CD8-positive, alpha-beta memory T cell (primary cell): ENCODE measurements around the gene NTNG1. TPM values are rescaled to one million over a fixed set of nuclear protein-coding genes. Genes with fewer than 3 reads are reported as not detected.

Experiments
- CTCF ChIA-PET: fragments of 350-600 bp; sonication (Branson Sonifier 250); formaldehyde crosslinking; loops from one replicate; lab custom pipeline; 2021; ENCODE audit warnings: antibody characterized with exemption; lab: Charles Lee
- POLR2A ChIA-PET: fragments of 350-600 bp; sonication (Branson Sonifier 250); formaldehyde crosslinking; loops from one replicate; lab custom pipeline; 2021; ENCODE audit warnings: antibody characterized with exemption; lab: Charles Lee
- DNase-seq, 5 donors: peaks; one replicate each; pipeline versions ENCODE4 v3.0.0 to v3.0.0-alpha.2; 2020 to 2022; ENCODE audit warnings: mixed read lengths in 1 of 5
- H3K27ac ChIP-seq: one replicate; pipeline ENCODE4 v1.7.0; 2013; ENCODE audit warnings: low read depth, mild to moderate bottlenecking, low read length, moderate library complexity
- H3K27me3 ChIP-seq: 2 replicates; pipeline ENCODE4 v1.7.0; 2013; ENCODE audit warnings: low read length, mild to moderate bottlenecking; ENCODE audit not compliant: insufficient read depth, poor library complexity, severe bottlenecking
- H3K36me3 ChIP-seq: 2 replicates; pipeline ENCODE4 v1.7.0; 2013; ENCODE audit warnings: mild to moderate bottlenecking, low read length, moderate library complexity; ENCODE audit not compliant: insufficient read depth
- H3K4me1 ChIP-seq: 2 replicates; pipeline ENCODE4 v1.7.0; 2013; ENCODE audit warnings: mild to moderate bottlenecking, low read length, moderate library complexity; ENCODE audit not compliant: insufficient read depth
- H3K4me3 ChIP-seq: 2 replicates; pipeline ENCODE4 v1.7.0; 2013; ENCODE audit warnings: mild to moderate bottlenecking, low read length
- H3K9me3 ChIP-seq: 2 replicates; pipeline ENCODE4 v1.7.0; 2013; ENCODE audit warnings: mild to moderate bottlenecking, low read length
- H3K27ac Mint-ChIP-seq, 8 donors: one replicate each; pipeline ENCODE4 v1.8.0; 2020 to 2021; ENCODE audit warnings: mixed read lengths in 8 of 8, mild to moderate bottlenecking in 6 of 8, inconsistent platforms in 3 of 8, moderate library complexity in 3 of 8
- H3K27me3 Mint-ChIP-seq, 2 donors: one replicate each; pipeline ENCODE4 v1.8.0; 2020 to 2021; ENCODE audit warnings: mixed read lengths in 2 of 2, mild to moderate bottlenecking in 1 of 2, moderate library complexity in 1 of 2
- H3K36me3 Mint-ChIP-seq, 3 donors: one replicate each; pipeline ENCODE4 v1.8.0; 2020 to 2021; ENCODE audit warnings: mixed read lengths in 3 of 3, inconsistent platforms in 1 of 3, mild to moderate bottlenecking in 1 of 3
- H3K4me1 Mint-ChIP-seq, 3 donors: one replicate each; pipeline ENCODE4 v1.8.0; 2020 to 2021; ENCODE audit warnings: mixed read lengths in 3 of 3, inconsistent platforms in 1 of 3, mild to moderate bottlenecking in 1 of 3
- H3K4me3 Mint-ChIP-seq, 7 donors: one replicate each; pipeline ENCODE4 v1.8.0; 2020 to 2021; ENCODE audit warnings: mixed read lengths in 7 of 7, mild to moderate bottlenecking in 6 of 7, moderate library complexity in 4 of 7, inconsistent platforms in 2 of 7
- H3K9me3 Mint-ChIP-seq, 5 donors: one replicate each; pipeline ENCODE4 v1.8.0; 2020 to 2022; ENCODE audit warnings: mixed read lengths in 5 of 5, mild to moderate bottlenecking in 3 of 5, moderate library complexity in 2 of 5, inconsistent platforms in 1 of 5
- polyA plus RNA-seq: library from polyadenylated mRNA; unstranded; fragments of 300-500 nt; fragmentation: Illumina TruSeq; gene quantifications from one replicate; pipeline ENCODE4 v1.2.3, GENCODE V29; 2021
- total RNA-seq, 2 experiments: library from RNA; stranded (reverse); gene quantifications; one replicate each; pipeline ENCODE4 v1.2.3, GENCODE V29; 2021

The NTNG1 gene
- total and polyA plus RNA-seq, 3 experiments from 2014 or later: not detected

DNA sequence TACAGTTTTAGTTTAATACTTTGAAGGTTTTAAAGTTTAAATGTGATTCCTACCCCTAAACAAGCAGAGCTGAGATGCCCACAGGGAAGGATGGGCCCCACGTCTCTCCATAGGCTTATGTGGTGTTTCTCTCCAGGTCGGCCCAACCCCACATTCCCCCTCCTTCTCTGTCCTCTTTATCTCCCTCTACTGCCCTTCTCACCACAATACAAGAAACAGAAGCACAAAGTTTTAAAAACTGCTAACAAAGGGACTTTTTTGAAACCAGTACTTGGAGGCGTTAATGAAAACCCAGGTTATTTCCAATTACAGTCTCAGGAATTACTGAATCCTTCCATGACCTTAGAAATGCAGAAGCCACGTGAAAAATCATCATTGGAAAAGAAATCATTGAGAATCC, 324.0 kb downstream of the NTNG1 start:
- POLR2A ChIA-PET: no interaction called here
- no peaks in the 10 kb centered on the region for H3K36me3 Mint-ChIP-seq
- H3K4me1 ChIP-seq: no peaks in the 10 kb centered on the region
- no peak overlapping the region for H3K27ac ChIP-seq
- peaks cover 11 to 12% of the 10 kb centered on the region in 2 donors for H3K27me3 Mint-ChIP-seq
- no peaks in the 10 kb centered on the region for H3K36me3 ChIP-seq
- CTCF ChIA-PET: no interaction called here
- H3K9me3 ChIP-seq: no peaks in the 10 kb centered on the region
- H3K4me1 Mint-ChIP-seq: no peaks in the 10 kb centered on the region
- no peak for DNase-seq
- H3K9me3 Mint-ChIP-seq: peaks cover 0 to 3% (median 0%) of the 10 kb centered on the region in 5 donors
- no peaks in the 10 kb centered on the region for H3K27me3 ChIP-seq
- no peak overlapping the region for H3K4me3 Mint-ChIP-seq
- H3K27ac Mint-ChIP-seq: no peak overlapping the region
- no peak overlapping the region for H3K4me3 ChIP-seq

DNA sequence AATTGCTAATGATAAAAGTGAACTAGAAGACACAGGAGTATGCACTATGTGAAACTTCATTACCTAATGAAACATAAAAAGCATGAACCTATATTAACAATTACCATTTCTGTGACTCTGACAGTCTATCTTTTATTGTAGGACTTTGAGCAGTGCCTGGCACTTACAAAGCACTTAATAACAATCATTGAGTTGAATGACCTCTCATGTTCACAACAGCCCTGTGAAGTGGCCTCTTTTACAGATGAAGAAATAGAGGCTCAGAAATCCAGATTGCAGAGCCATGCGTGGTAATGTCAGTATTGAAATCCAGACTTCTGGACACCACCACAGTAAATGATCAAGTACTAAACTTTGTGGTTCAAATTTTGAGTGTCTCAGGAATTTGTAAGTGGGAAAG, 326.4 kb downstream of the NTNG1 start:
- no peaks in the 10 kb centered on the region for H3K9me3 ChIP-seq
- no peaks in the 10 kb centered on the region for H3K27me3 ChIP-seq
- H3K36me3 Mint-ChIP-seq: no peaks in the 10 kb centered on the region
- H3K27me3 Mint-ChIP-seq: peaks cover 6 to 8% of the 10 kb centered on the region in 2 donors
- no peak overlapping the region for H3K27ac Mint-ChIP-seq
- H3K4me1 ChIP-seq: no peaks in the 10 kb centered on the region
- no peaks in the 10 kb centered on the region for H3K36me3 ChIP-seq
- DNase-seq: no peak
- no peak overlapping the region for H3K4me3 ChIP-seq
- H3K9me3 Mint-ChIP-seq: no peaks in the 10 kb centered on the region
- ChIA-PET CTCF (no interaction called here), POLR2A (no interaction called here)
- H3K4me3 Mint-ChIP-seq: no peak overlapping the region
- H3K27ac ChIP-seq: no peak overlapping the region
- no peaks in the 10 kb centered on the region for H3K4me1 Mint-ChIP-seq

DNA sequence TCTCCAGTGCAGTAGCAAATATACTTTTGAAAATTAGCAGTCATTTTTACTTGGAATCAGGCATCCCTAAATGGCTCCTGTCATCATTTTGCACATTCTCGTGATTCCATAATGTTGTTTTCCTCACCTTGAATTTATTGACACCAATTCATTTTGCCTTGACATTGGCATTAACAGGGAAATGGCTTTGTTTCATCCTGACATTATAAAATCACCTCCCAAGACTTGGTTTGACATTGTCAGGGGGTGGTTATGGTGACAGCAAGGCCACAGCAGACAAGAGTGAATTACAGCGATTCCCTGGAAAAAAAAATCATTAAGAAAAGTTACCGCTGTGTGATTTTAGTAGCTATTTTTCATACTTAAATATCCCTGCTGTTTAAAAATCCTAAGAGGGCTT, 327.0 kb downstream of the NTNG1 start:
- H3K9me3 ChIP-seq: no peaks in the 10 kb centered on the region
- DNase-seq: no peak
- Mint-ChIP-seq H3K27ac (no peak overlapping the region), H3K4me3 (no peak overlapping the region), H3K36me3 (no peaks in the 10 kb centered on the region), H3K9me3 (no peaks in the 10 kb centered on the region), H3K4me1 (no peaks in the 10 kb centered on the region), H3K27me3 (peaks cover 6% of the 10 kb centered on the region in 2 donors)
- H3K4me1 ChIP-seq: no peaks in the 10 kb centered on the region
- no peak overlapping the region for H3K4me3 ChIP-seq
- H3K36me3 ChIP-seq: no peaks in the 10 kb centered on the region
- no peak overlapping the region for H3K27ac ChIP-seq
- CTCF ChIA-PET: no interaction called here
- no peaks in the 10 kb centered on the region for H3K27me3 ChIP-seq
- POLR2A ChIA-PET: no interaction called here

DNA sequence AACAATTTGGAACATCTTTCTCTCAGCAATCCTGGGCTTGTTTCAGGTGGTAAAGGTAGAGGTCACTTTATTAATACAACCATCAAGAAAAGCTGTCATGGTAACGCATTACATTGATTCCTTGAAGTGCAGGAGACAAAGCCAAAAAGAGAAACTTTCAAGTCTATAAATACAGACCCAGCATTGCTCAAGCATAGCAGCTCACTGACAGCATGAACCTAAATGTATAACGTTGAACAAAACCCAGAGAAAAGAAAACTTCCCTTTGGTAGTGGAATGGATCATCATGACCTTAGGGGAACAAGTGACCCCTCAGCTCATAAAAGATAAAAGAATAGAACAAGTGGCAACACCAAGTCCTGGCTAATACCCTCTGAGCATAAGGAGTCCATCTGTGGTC, 332.2 kb downstream of the NTNG1 start:
- Histone ChIP-seq H3K27ac (no peak overlapping the region), H3K9me3 (no peaks in the 10 kb centered on the region), H3K27me3 (no peaks in the 10 kb centered on the region), H3K36me3 (no peaks in the 10 kb centered on the region), H3K4me3 (no peak overlapping the region), H3K4me1 (no peaks in the 10 kb centered on the region)
- no peak for DNase-seq
- CTCF ChIA-PET: no interaction called here
- Mint-ChIP-seq H3K27ac (no peak overlapping the region), H3K36me3 (no peaks in the 10 kb centered on the region), H3K27me3 (peaks cover 3 to 9% of the 10 kb centered on the region in 2 donors), H3K4me3 (no peak overlapping the region), H3K9me3 (no peaks in the 10 kb centered on the region), H3K4me1 (no peaks in the 10 kb centered on the region)
- POLR2A ChIA-PET: no interaction called here

DNA sequence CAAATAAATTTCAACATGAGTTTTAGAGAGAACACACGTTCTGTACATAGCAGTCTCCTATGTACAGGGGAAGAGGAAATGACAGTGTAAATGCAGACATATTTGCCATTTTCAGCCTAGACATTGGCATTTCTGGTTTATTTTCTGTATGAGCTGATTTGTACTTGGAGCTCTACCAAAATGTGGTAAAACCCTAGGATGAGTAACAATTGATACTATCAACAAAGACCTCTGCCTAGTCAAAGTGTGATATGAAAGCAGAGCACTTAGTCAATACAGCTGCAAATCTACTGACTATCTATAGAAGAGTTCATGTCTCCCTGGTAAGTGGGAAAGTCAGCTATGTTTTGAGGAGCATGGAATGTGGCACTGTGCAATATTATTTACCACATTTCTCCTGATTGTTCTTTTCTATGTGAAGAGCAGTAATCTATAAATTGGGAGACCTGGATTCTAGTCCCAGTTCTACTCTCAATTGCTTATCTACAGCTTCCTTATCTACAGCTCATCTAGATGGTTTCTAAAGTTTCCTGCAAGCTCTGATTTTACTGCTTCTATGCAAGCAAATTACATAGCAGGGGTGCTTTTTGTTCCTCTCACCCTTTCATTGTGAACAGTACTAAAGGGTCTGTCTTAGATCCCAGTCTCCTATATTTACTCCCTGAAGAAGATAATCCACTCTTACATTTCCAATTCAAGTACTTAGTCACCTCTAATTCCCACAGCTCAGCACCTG, 334.2 kb downstream of the NTNG1 start:
- ChIA-PET POLR2A (no interaction called here), CTCF (interaction anchor here (1.0 kb wide), 1 partner anchor 24 kb away, joined by 3 read pairs; no protein-coding TSS in a partner anchor)
- Mint-ChIP-seq H3K27me3 (peaks cover 4 to 13% of the 10 kb centered on the region in 2 donors), H3K9me3 (no peaks in the 10 kb centered on the region), H3K27ac (no peak overlapping the region), H3K4me3 (no peak overlapping the region), H3K36me3 (no peaks in the 10 kb centered on the region), H3K4me1 (no peaks in the 10 kb centered on the region)
- no peak for DNase-seq
- no peak overlapping the region for H3K27ac ChIP-seq
- H3K4me3 ChIP-seq: no peak overlapping the region
- no peaks in the 10 kb centered on the region for H3K4me1 ChIP-seq
- peaks cover 5% of the 10 kb centered on the region for H3K27me3 ChIP-seq
- H3K9me3 ChIP-seq: no peaks in the 10 kb centered on the region
- no peaks in the 10 kb centered on the region for H3K36me3 ChIP-seq

DNA sequence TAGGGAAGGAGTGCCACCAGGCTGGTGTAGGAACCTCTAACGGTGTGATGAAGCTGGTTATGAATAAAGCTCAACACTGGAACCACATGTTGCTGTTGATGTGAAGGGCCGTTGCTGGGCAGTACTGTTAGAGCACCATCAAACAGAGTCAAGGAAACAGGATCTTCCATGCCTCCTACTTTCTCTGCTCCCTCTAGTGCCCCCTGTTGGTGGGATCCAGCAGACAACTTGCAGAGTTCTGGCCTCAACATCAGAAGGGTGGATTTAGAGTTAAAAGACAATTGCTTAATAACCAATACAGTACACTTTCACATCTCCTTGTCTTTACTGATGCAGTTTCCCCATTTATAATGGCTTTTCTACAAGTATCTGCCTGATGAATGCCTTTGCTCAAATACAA, 336.4 kb downstream of the NTNG1 start:
- H3K4me1 Mint-ChIP-seq: peaks cover 0 to 6% (median 2%) of the 10 kb centered on the region in 3 donors
- Histone ChIP-seq H3K36me3 (no peaks in the 10 kb centered on the region), H3K9me3 (no peaks in the 10 kb centered on the region), H3K27me3 (peaks cover 5% of the 10 kb centered on the region), H3K4me3 (no peak overlapping the region), H3K27ac (no peak overlapping the region), H3K4me1 (no peaks in the 10 kb centered on the region)
- no peak overlapping the region for H3K4me3 Mint-ChIP-seq
- H3K27ac Mint-ChIP-seq: no peak overlapping the region
- peaks cover 14 to 28% of the 10 kb centered on the region in 2 donors for H3K27me3 Mint-ChIP-seq
- ChIA-PET CTCF (no interaction called here), POLR2A (no interaction called here)
- H3K9me3 Mint-ChIP-seq: no peaks in the 10 kb centered on the region
- no peak for DNase-seq
- no peaks in the 10 kb centered on the region for H3K36me3 Mint-ChIP-seq

DNA sequence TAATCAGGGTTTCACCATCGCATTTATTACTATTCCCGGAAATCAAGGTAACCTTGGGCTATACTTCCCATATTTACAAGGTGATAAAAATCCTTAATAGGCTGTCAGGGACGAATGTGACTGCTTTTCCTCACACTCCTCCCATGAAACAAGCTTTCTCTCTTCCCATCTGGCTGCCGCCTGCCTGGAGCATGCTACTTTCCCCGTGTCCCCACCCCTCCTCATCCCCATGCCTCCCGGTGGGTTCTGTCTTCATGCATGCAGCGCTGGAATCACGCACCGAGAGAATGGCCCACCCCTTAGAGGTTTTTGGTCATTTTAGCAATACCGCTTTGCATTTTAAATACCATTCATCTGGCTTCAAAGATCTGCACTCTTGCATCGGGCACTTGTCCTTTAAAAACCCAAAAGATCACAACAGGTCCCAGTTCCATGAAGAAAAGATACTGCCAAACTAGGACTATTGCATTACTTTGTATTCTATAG, 339.1 kb downstream of the NTNG1 start:
- Histone ChIP-seq H3K36me3 (no peaks in the 10 kb centered on the region), H3K27ac (no peak overlapping the region), H3K27me3 (peaks cover 5% of the 10 kb centered on the region), H3K9me3 (no peaks in the 10 kb centered on the region), H3K4me3 (no peak overlapping the region), H3K4me1 (no peaks in the 10 kb centered on the region)
- H3K9me3 Mint-ChIP-seq: no peaks in the 10 kb centered on the region
- CTCF ChIA-PET: no interaction called here
- H3K36me3 Mint-ChIP-seq: no peaks in the 10 kb centered on the region
- peak overlapping the region in 1 of 8 donors; percentile 6 for H3K27ac Mint-ChIP-seq
- peaks cover 13 to 33% of the 10 kb centered on the region in 2 donors for H3K27me3 Mint-ChIP-seq
- no peak for DNase-seq
- no peak overlapping the region for H3K4me3 Mint-ChIP-seq
- POLR2A ChIA-PET: no interaction called here
- H3K4me1 Mint-ChIP-seq: peaks cover 0 to 6% (median 2%) of the 10 kb centered on the region in 3 donors

DNA sequence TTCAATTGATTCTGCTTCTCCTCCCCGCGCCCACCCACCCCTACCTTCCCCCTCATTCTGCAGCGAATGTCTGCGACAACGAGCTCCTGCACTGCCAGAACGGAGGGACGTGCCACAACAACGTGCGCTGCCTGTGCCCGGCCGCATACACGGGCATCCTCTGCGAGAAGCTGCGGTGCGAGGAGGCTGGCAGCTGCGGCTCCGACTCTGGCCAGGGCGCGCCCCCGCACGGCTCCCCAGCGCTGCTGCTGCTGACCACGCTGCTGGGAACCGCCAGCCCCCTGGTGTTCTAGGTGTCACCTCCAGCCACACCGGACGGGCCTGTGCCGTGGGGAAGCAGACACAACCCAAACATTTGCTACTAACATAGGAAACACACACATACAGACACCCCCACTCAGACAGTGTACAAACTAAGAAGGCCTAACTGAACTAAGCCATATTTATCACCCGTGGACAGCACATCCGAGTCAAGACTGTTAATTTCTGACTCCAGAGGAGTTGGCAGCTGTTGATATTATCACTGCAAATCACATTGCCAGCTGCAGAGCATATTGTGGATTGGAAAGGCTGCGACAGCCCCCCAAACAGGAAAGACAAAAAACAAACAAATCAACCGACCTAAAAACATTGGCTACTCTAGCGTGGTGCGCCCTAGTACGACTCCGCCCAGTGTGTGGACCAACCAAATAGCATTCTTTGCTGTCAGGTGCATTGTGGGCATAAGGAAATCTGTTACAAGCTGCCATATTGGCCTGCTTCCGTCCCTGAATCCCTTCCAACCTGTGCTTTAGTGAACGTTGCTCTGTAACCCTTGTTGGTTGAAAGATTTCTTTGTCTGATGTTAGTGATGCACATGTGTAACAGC, 339.9 kb downstream of the NTNG1 start:
- no peaks in the 10 kb centered on the region for H3K36me3 Mint-ChIP-seq
- H3K27me3 Mint-ChIP-seq: peaks cover 13 to 33% of the 10 kb centered on the region in 2 donors
- POLR2A ChIA-PET: no interaction called here
- H3K27ac Mint-ChIP-seq: no peak overlapping the region
- H3K4me3 Mint-ChIP-seq: no peak overlapping the region
- peaks cover 5% of the 10 kb centered on the region for H3K27me3 ChIP-seq
- no peak overlapping the region for H3K4me3 ChIP-seq
- H3K4me1 ChIP-seq: no peaks in the 10 kb centered on the region
- CTCF ChIA-PET: no interaction called here
- H3K9me3 Mint-ChIP-seq: no peaks in the 10 kb centered on the region
- no peaks in the 10 kb centered on the region for H3K9me3 ChIP-seq
- no peaks in the 10 kb centered on the region for H3K36me3 ChIP-seq
- peaks cover 0 to 6% (median 2%) of the 10 kb centered on the region in 3 donors for H3K4me1 Mint-ChIP-seq
- no peak overlapping the region for H3K27ac ChIP-seq
- DNase-seq: no peak
